ENCODE measurements around the gene RPLP2. TPM values are rescaled to one million over a fixed set of nuclear protein-coding genes. Genes with fewer than 3 reads are reported as not detected.
A peak's percentile ranks its signal among the peaks of the same experiment; 100 is the strongest.

RPLP2 gene
- total RNA-seq, 3 donors from 2014 or later (not counting 1 experiment from before 2014, with no cell fraction given), result 1,482 to 1,846 (median 1,534) TPM

GRCh38 chr11:844693-845644, 35.2 kb downstream of the RPLP2 start:
- Histone ChIP-seq H3K27me3 (ENCODE audit: control insufficient read depth, insufficient read depth, low read length) (peaks cover 6% of the 10 kb centered on the region), H3K4me1 (ENCODE audit: control insufficient read depth, insufficient read depth, low read length) (peaks cover 62% of the 10 kb centered on the region), H3K27ac (ENCODE audit: low read length) (peak overlapping the region; percentile 22), H3K36me3 (ENCODE audit: control insufficient read depth, insufficient read depth, low read length) (peaks cover 6% of the 10 kb centered on the region), H3K9me3 (ENCODE audit: control insufficient read depth, insufficient read depth, low read length) (no peaks in the 10 kb centered on the region), H3K4me3 (ENCODE audit: low read length) (no peak overlapping the region)
- DNase-seq (peak in 1 of 2 donors; percentile 69), ATAC-seq (no peak)
- Mint-ChIP-seq H3K36me3 (no peaks in the 10 kb centered on the region), H3K27ac (peak overlapping the region in 1 of 2 donors; percentile 14), H3K27me3 (ENCODE audit: low read depth in 2 of 2) (no peaks in the 10 kb centered on the region), H3K9me3 (no peaks in the 10 kb centered on the region), H3K4me1 (peaks cover 0 to 41% of the 10 kb centered on the region in 2 donors), H3K4me3 (no peak overlapping the region)
- intact Hi-C loops (cut with micrococcal nuclease), result loop anchor here (10.0 kb wide), 1 partner anchor 70 kb away; the partner anchor contains the start of gene CHID1
- TF ChIP-seq CTCF (IDR thresholded peaks at IDR 0.05), result no peak
- WGBS (ENCODE audit: insufficient coverage), result 48% methylated on average over 31 of the region's 31 CpGs

DNA sequence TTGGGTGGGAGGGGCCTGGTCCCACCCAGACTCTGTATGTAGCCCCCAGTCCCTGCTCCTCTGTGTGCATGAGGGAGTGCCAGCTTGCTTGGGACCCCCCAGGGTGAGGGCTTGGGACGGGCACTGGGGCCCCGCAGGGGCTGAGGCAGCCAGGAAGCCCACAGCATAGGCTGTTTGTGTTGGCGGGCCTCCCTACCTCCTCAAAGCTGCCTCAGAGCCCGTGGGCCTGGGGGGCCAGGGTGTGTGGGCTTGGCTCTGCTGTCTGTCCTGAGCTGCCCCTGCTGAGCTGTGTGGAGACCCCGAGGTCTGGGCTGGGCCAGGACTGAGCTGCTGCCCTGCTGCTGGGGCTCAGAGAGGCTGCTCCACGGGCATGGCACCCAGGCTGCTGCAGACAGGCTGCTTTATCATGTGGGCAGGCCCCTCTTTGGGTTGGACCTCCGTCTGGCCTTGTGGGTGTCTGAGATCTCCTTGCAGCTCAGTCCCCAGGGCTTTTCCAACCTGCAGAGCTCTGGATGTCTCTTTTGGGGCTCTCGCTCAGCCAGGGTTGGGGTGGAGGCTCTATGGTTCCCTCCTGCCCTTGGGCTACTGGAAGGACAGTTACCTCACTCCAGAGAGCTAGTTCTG, 36.2 kb downstream of the RPLP2 start:
- no peak for ATAC-seq
- peaks cover 0 to 34% of the 10 kb centered on the region in 2 donors for H3K4me1 Mint-ChIP-seq

GRCh38 chr11:846496-847098, 36.8 kb downstream of the RPLP2 start:
- Mint-ChIP-seq H3K9me3 (no peaks in the 10 kb centered on the region), H3K27ac (no peak overlapping the region), H3K27me3 (ENCODE audit: low read depth in 2 of 2) (no peaks in the 10 kb centered on the region), H3K36me3 (no peaks in the 10 kb centered on the region), H3K4me1 (peaks cover 0 to 29% of the 10 kb centered on the region in 2 donors), H3K4me3 (no peak overlapping the region)
- Histone ChIP-seq H3K4me3 (ENCODE audit: low read length) (no peak overlapping the region), H3K27me3 (ENCODE audit: control insufficient read depth, insufficient read depth, low read length) (peaks cover 6% of the 10 kb centered on the region), H3K4me1 (ENCODE audit: control insufficient read depth, insufficient read depth, low read length) (peaks cover 45% of the 10 kb centered on the region), H3K9me3 (ENCODE audit: control insufficient read depth, insufficient read depth, low read length) (no peaks in the 10 kb centered on the region), H3K27ac (ENCODE audit: low read length) (no peak overlapping the region), H3K36me3 (ENCODE audit: control insufficient read depth, insufficient read depth, low read length) (no peaks in the 10 kb centered on the region)
- ATAC-seq (no peak), DNase-seq (no peak)
- intact Hi-C loops (cut with micrococcal nuclease), result loop anchor here (10.0 kb wide), 1 partner anchor 68 kb away; the partner anchor contains the start of gene CHID1
- WGBS (ENCODE audit: insufficient coverage), result 84% methylated on average over 11 of the region's 11 CpGs
- no peak for TF ChIP-seq CTCF (IDR thresholded peaks at IDR 0.05)

More for the DNA sequence above, 36.2 kb downstream of the RPLP2 start:
- Histone ChIP-seq H3K27ac (ENCODE audit: low read length) (no peak overlapping the region), H3K36me3 (ENCODE audit: control insufficient read depth, insufficient read depth, low read length) (no peaks in the 10 kb centered on the region), H3K9me3 (ENCODE audit: control insufficient read depth, insufficient read depth, low read length) (no peaks in the 10 kb centered on the region), H3K4me3 (ENCODE audit: low read length) (no peak overlapping the region), H3K4me1 (ENCODE audit: control insufficient read depth, insufficient read depth, low read length) (peaks cover 52% of the 10 kb centered on the region), H3K27me3 (ENCODE audit: control insufficient read depth, insufficient read depth, low read length) (peaks cover 6% of the 10 kb centered on the region)
- Mint-ChIP-seq H3K27ac (no peak overlapping the region), H3K9me3 (no peaks in the 10 kb centered on the region), H3K36me3 (no peaks in the 10 kb centered on the region), H3K27me3 (ENCODE audit: low read depth in 2 of 2) (no peaks in the 10 kb centered on the region), H3K4me3 (no peak overlapping the region)
- 61% methylated on average over 8 of the region's 8 CpGs for WGBS (ENCODE audit: insufficient coverage)
- intact Hi-C loops (cut with micrococcal nuclease), result loop anchor here (10.0 kb wide), 1 partner anchor 69 kb away; the partner anchor contains the start of gene CHID1
- TF ChIP-seq CTCF (IDR thresholded peaks at IDR 0.05), result no peak
- no peak for DNase-seq
